Astrocyte of the spinal cord (primary cell): ENCODE data around the gene SPAG9.
"Not testable (repeated sequence)": the region's sequence is repeated elsewhere in the genome, so short reads cannot be mapped to it uniquely, and the experiment has no call there.

Experiments
- DNase-seq: peaks from one replicate; pipeline ENCODE4 v3.0.0; 2011; ENCODE audit warnings: low read depth, low spot score
- H3K4me3 ChIP-seq: 2 replicates; pipeline ENCODE4 v1.5.1; 2011; ENCODE audit warnings: low read depth, mild to moderate bottlenecking, low read length, moderate library complexity
- in situ Hi-C: cut with HindIII; loops from 2 replicates; pipeline ENCODE4 v1.10.0; 2017; ENCODE audit warnings: low sequenced_read_pairs
- TF ChIP-seq, protein P1 (sequence below): IDR thresholded peaks from 2 replicates; pipeline ENCODE4 v1.5.1; 2012; ENCODE audit warnings: low read depth, mild to moderate bottlenecking, low read length, inconsistent platforms

Gene SPAG9

DNA sequence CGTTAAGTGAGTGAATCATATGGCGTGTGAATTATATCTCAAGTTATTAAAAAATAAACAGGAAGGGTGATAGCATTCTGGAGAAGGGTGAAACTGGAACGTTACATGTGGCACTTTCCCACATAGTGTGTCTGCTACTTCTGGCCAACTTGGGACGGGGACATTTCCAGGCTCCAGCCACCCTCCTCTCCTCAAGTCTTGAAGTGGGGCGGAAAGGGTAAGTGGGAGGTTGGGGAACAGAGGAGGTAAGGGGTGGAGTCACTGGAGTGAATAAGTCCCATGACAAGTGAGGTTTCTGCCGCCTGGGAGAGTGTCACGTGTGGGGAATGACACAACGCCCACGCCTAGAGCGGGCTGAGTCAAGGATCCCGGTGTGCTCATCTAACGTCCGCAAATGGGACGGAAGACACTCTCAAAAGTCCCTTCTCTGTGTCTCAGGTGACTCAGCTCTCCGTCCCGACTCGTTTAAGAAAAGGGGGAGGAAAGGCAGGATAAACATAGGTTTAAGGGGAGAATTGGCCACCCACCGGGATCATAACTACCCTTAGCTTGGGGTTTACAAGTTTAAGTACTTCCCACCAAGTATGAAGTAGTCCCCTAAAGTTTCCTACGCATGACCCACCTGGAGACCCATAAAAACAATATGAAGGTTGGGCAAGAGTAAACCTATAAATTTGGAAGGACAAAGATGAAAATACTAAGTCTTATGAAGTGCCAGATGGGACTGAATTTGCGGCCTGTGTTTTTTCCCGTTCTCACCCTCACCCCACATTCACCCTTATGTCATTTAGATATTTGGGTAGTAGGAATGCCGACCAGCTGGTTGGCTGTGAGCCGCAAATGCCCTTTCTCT is 1.2 kb upstream of the SPAG9 start:
- in situ Hi-C loops, result no loop called here
- H3K4me3 ChIP-seq, result peak overlapping the region; percentile 57
- TF ChIP-seq, protein P1, sequence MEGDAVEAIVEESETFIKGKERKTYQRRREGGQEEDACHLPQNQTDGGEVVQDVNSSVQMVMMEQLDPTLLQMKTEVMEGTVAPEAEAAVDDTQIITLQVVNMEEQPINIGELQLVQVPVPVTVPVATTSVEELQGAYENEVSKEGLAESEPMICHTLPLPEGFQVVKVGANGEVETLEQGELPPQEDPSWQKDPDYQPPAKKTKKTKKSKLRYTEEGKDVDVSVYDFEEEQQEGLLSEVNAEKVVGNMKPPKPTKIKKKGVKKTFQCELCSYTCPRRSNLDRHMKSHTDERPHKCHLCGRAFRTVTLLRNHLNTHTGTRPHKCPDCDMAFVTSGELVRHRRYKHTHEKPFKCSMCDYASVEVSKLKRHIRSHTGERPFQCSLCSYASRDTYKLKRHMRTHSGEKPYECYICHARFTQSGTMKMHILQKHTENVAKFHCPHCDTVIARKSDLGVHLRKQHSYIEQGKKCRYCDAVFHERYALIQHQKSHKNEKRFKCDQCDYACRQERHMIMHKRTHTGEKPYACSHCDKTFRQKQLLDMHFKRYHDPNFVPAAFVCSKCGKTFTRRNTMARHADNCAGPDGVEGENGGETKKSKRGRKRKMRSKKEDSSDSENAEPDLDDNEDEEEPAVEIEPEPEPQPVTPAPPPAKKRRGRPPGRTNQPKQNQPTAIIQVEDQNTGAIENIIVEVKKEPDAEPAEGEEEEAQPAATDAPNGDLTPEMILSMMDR, result no peak
- DNase-seq, result peak; percentile 90

DNA sequence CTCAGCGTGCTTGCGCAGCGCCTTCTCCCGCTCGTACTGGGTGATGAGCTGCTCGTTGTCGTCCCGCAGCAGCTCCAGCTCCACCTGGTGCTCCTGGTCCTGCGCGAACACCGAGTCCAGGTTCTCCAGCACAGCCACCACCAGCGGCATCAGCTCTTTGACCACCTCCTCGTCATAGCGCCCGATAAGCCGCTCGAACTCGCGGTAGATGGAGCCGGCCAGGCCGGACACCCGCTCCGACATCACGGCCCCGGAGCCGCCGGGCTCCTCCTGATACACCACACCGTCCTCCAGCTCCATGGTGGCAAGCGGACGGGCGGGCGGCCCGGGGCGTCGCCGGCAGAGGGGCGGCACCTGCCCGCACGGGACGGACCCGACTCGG is 320 bp downstream of the SPAG9 start:
- TF ChIP-seq, protein P1, result no peak
- peak; percentile 38 for DNase-seq
- in situ Hi-C loops, result no loop called here
- H3K4me3 ChIP-seq, result peak overlapping the region; percentile 96

DNA sequence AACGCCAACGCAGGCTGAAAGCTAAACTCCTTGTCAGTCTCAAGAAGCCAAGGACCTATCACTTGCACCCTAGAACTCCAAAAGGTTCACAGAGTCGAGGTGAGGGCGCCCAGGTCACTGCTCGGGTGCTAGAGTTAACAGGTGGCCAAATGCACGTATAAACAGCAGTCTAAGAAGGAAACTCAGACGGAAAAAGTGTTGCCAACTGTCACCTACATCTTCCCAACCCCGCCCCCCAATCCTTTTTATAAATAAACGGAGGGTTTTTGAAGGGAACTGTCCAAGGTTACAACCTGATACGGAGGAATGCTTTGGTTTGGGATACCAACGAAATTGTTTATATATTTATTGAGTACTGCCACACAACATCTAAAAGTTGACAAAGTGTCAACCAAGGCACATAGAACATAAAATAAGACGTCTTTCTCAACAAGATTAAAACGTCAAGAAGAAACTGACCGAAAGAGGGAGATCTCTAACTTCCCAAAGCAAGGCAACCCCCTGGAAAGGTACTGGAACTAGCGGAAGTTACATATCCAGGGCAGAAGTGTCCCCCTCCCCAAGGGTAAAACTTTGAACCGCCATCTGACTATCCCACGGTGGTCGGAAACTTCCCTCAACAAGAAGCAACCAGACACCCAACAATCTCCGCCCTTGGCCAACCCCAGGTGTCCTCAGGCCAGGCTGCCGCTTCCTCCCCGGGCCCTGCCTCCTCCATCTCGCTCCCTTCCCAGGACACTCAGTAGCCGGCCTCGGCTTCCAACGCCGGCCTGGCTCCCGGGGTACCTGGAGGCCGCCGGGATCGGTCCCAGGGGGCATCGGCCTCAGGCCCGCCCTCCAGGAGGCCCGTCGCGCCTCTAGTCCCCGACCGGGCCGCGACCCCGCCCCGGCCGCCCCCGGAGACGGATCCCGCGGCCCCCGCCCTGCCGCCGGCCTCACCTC is 982 bp downstream of the SPAG9 start:
- in situ Hi-C loops, result no loop called here
- H3K4me3 ChIP-seq, result peak overlapping the region; percentile 96
- TF ChIP-seq, protein P1, result peak; percentile 28
- peak; percentile 50 for DNase-seq

DNA sequence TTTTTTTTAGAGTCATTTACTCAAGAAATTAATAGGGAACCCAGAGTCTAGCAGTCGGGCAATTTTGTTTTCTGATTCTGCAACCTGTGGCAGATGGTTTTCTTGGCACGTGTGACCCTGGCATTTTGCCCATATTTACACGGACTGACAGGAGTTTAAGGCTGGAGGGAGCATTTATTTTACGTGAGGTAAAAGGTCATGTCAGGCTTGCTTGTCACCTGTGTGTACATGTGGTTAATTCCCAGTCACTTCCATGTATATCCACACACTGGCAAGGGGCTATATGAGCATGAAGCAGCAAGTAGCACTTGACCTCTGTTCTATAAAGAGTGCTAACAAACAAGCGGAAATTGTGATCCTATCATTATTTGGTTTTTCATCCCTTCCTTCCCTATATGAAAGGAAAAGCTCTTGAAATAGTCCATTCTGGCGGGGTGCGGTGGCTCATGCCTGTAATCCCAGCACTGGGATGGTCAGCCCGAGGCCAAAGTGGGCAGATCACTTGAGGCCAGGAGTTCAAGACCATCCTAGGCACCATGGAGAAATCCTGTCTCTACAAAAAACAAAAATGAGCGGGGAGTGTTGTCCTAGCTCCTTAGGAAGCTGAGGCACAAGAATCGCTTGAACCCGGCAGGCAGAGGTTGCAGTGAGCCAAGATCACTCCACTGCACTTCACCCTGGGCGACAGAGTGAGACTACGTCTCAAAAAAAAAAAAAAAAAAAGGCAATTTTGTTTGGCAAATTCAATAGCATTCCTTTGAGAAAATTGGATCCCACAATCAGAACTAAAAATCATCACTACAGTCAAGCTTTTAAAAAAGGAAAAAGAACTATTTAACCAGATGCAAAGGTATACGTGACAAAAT is 2.1 kb downstream of the SPAG9 start:
- in situ Hi-C loops, result no loop called here
- TF ChIP-seq, protein P1, result no peak
- DNase-seq, result no peak
- peak overlapping the region; percentile 96 for H3K4me3 ChIP-seq

DNA sequence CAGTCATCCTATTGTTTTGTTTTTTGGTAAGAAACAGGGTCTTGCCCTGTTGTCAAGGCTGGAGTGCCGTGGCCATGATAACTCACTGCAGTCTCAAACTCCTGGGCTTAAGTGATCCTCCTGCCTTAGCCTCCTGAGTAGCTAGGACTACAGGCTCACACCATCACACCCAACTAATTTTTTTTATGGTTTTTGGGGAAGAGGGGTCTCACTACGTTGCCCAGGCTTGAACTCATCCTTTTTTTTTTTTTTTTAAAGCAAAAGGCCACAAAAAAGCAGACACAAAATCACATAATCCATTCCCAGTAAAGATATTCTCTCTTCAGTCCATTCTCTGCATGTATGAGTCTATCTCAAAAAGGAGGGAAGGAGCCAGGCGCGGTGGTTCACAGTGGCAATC is 5.5 kb downstream of the SPAG9 start:
- no peak overlapping the region for H3K4me3 ChIP-seq
- in situ Hi-C loops, result no loop called here
- TF ChIP-seq, protein P1, result no peak
- DNase-seq, result no peak

DNA sequence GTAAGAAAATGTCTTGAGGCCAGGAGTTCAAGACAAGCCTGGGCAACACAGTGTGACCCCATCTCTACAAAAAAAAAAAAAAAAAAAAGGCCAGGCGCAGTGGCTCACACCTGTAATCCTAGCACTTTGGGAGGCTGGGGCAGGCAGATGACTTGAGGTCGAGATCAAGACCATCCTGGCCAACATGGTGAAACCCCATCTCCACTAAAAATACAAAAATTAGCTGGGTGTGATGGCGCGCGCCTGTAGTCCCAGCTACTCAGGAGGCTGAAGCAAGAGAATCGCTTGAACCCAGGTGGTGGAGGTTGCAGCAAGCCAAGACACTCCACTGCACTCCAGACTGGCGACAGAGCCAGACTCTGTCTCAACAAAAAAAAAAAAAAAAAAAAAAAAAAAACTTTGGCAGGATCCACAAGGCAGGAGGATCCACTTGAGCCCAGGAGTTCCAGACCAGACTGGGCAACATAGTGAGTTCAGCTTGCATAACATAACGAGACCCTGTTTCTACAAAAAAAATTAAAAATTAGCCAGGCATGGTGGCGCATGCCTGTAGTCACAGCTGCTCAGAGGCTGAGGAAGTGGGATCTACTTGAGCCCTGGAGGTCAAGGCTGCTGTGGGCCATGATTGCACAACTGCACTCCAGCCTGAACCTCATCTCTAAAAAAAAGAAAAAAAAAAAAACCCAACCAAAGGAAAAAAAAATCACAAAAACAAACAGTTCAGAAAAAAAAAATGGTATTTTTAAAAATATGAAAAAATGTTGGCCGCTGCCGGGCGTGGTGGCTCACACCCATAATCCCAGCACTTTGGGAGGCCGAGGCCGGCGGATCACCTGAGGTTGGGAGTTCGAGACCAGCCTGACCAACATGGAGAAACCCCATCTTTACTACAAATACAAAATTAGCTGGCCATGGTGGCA is 8.1 kb downstream of the SPAG9 start:
- H3K4me3 ChIP-seq, DNase-seq, in situ Hi-C loops: not testable (repeated sequence)
